HG03196 (cell line): ENCODE data around the gene TMEM256.
"Not testable (repeated sequence)": the region's sequence is repeated elsewhere in the genome, so short reads cannot be mapped to it uniquely, and the experiment has no call there.

Experiments
- ATAC-seq: cut with Tn5 transposase; IDR thresholded peaks from one replicate; pipeline ENCODE4 v1.9.1; 2021; ENCODE audit not compliant: unreplicated experiment

The TMEM256 gene

DNA sequence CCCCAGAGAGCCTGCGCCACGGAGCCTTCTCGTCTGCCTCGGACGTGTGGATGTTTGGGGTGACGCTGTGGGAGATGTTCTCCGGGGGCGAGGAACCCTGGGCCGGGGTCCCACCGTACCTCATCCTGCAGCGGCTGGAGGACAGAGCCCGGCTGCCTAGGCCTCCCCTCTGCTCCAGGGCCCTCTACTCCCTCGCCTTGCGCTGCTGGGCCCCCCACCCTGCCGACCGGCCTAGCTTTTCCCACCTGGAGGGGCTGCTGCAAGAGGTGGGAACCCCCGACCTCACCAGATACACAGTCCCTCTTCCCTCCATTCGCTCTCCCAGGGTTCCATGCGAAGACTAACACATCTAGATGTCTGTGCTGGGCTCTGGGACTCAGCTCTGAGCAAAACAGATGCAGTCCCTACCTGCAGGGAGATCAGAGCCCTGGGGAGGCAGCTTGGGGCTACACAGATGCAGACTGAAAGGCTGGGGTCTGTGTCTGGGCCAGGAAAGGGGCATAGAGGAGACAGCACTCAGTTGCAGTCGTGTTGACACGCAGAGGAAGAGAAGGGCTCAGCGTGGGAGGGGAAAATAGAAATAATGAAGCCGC is 19.3 kb downstream of the TMEM256 start:
- ATAC-seq, result no peak

DNA sequence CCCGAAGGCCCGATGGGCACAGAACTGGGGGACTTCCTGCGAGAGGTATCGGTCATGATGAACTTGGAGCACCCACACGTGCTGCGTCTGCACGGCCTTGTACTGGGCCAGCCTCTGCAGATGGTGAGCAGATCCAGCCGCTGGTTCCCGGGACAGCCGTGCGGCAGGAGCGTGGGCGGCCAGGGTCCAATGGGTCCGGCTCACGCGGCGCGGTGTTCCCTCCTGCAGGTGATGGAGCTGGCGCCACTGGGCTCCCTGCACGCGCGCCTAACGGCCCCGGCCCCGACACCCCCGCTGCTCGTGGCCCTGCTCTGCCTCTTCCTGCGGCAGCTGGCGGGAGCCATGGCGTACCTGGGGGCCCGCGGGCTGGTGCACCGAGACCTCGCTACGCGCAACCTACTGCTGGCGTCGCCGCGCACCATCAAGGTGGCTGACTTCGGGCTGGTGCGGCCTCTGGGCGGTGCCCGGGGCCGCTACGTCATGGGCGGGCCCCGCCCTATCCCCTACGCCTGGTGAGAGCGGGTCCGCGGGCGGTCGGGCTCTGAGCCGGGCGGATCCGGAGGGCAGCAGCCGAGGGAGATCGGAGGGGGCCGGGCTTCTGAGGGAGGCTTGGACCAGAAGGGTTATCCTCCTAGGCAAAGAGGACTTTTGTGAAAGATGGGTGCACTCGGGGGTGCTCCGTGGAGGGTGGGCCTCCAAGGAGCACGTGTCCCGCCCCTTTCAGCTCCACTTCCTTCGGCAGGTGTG is 20.0 kb downstream of the TMEM256 start:
- ATAC-seq, result peak; percentile 54

DNA sequence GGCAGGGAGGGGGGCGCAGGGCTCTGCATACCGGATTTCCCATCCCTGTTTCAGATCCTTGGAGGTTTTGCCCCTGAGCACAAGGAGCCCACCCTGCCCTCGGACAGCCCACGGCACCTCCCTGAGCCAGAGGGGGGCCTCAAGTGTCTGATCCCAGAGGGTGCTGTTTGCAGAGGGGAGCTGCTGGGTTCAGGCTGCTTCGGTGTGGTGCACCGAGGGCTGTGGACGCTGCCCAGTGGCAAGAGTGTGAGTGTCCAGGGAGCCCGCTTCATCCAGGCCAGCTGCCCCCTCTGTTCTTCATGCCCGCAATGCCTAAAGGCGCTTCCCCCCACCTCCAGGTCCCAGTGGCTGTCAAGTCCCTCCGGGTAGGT is 20.5 kb downstream of the TMEM256 start:
- no peak for ATAC-seq

DNA sequence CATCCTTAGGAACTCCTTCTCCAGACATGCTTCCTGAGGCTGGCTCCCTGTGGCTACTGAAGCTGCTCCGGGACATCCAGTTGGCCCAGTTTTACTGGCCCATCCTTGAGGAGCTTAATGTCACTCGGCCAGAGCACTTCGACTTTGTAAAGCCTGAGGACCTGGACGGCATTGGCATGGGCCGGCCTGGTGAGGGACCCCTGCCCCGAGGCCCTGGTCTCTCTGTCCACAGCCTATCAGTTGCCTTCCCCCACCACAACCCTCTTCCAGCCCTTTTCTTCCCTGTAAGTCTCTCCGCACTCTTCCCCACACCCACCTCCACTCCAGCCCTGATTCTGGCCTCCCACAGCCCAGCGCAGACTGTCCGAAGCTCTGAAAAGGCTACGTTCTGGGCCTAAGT is 21.0 kb downstream of the TMEM256 start:
- no peak for ATAC-seq

DNA sequence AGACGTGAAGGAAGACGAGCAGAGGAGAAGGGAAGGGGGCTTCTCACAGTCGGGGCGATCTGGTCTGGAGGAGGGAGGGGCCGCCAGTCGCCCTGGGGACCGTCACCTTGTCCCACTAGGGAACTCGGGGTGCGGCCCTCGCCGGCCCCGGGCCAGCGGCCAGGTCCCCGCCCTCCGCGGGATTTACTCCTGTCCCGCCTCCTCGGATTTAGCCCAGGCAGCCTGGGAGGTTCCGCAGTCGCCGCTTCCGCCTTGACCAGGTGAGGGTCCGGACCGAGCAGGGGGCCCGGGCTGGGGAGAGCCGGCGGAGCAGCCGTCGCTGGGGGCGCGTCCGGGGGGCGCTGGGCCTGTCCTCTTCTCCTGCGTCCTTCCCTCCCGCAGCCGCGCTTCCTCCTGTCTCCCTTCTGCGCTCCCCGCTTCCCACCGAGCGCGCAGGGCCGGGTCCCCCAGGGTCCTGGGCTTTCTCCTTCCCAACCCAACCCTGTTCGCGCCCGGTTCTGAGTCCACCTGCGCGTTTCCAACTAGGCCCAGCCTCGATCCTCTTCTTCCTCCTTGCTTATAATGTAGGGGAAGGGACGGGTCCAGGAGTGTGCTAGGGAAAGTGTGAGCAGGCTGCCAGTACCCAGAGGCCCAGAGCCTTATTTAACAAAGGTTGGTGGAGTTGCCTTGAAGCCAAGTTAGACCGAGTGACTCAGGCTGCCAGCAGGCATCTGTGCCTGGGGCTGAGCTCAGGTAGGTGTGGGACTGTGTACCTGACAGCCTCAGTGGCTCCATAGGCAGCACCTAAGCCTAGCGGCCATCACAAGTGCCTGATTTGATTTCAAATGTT is 22.8 kb downstream of the TMEM256 start, which contains the start of gene TNK1:
Gene TNK1 (plus strand): TSS at position 235 of the 829 bp plus-strand sequence. CDS start 1,838 bp downstream, outside the sequence.
- ATAC-seq, result no peak

DNA sequence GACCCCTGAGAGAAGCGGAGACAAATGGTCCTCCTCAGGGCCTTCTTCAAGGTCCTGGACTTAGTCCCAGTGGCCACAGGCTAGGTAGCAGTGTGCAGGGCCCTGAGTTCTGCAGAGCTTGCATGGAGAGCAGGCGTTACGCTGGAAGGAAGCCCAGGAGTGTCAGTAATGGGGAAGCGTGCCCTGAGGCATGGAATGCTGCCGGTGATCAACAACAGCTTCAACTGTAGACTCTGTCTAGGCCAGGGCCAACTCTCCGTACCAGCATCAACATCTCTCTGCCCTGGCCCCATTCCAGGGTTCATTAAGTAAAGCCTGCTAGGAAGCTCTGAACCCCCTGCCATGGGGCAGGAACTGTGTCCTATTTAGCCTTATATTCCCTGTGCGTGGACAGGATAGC is 23.6 kb downstream of the TMEM256 start:
- ATAC-seq, result no peak

DNA sequence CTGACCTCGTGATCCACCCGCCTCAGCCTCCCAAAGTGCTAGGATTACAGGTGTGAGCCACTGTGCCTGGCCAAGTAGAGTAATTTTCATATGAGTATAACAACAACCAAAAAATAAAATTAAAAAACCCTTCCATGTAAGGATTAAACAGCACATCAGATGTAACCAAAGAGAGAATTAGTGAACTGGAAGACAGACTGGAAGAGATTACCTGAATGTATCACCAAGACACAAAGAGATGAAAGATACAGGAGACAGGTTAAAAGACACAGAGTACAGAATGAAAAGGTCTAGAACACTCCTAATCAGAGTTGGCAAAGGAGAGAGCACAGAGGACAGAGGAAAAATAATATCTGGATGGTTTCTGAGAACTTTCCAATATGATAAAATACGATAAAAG is 24.8 kb downstream of the TMEM256 start:
- no peak for ATAC-seq

DNA sequence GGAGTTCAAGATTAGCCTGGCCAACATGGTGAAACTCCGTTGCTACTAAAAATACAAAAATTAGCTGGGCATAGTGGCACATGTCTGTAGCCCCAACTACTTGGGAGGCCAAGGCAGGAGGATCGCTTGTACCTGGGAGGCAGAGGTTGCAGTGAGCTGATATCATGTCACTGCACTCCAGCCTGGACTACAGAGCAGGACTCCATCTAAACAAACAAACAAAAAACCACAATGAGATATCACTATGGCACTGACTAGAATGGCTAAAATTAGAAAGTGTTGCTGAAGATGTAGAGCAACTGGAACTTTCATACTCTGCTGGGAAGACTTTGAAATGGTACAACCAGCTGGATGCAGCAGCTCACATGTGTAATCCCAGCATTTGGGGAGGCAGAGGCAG is 29.5 kb downstream of the TMEM256 start:
- ATAC-seq, result no peak

DNA sequence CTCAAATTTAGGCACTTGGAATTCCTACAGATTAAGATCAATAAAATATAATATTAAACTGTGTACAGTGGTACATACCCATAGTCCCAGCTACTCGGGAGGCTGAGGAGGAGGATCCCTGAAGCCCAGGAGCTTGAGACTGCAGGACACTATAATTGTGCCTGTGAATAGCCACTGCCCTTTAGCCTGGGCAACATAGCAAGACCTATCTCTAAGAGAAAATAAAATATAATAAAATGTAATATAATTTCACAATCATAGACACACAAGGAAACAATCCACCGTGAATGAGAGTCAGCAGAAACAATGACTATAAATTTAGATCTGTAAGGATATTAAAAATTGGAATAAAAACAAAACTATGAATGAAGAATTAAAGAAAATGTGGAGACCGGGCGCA is 33.0 kb downstream of the TMEM256 start:
- ATAC-seq, result no peak

DNA sequence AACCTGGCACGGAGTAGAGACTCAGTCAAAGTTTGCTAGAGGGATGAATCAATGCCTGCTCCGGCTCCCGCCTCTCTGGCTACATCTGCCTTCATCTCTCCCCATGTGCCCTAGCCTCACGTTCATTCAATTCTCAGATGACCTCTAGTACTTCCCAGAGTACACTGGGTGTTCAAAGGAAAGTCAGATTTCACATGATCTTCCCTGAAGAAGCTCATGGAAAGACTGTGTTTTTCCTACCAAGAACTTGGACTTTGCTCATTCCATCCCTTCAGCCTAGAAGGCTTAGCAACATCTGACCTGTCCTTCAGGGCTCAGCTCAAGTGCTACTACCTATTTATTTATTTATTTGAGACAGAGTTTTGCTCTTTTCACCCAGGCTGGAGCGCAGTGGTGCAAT is 34.1 kb downstream of the TMEM256 start:
- ATAC-seq, result no peak

DNA sequence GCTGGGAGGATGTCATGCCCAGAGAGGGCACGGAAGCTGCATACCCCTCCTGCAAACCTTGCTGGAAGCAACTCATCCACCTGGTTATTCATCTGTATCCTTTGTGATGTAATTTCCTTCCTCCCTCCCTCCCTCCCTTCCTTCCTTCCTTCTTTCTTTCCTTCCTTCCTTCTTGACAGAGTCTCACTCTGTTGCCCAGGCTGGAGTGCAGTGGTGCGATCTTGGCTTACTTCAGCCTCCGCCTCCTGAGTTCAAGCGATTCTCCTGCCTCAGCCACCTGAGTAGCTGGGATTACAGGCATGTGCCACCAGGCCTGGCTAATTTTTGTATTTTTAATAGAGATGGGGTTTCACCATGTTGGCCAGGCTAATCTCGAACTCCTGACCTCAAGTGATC is 35.3 kb downstream of the TMEM256 start:
- ATAC-seq, result not testable (repeated sequence)

DNA sequence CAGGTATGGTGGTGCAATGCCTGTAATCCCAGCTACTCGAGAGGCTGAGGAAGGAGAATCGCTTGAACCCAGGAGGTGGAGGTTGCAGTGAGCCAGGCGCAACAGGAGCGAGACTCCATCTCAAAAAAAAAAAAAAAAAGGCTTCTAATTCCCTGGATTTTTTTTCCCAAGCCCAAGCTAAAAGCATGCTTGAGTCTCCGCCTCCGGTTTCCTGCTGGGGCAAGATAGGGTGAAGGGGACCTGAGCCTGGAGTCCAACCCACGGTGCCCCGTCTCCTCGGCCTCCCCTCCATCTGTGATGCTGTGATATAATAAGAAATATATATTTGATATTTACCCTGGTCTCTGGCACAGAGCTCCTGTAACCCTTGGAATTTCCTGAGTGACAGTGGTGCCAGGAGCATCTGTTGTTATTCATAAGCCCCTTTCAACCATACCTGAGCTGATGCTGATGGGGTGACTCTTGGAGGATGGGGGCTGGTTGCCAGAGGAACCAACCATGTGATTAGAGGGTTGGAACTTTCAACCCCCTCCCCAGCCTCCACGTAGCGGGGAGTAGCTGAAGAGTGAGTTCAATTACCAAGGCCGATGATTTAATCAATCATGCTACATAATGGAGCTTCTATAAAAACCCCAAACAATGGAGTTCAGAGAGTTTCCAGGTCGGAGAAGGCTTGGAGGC is 35.8 kb downstream of the TMEM256 start:
- ATAC-seq, result no peak

DNA sequence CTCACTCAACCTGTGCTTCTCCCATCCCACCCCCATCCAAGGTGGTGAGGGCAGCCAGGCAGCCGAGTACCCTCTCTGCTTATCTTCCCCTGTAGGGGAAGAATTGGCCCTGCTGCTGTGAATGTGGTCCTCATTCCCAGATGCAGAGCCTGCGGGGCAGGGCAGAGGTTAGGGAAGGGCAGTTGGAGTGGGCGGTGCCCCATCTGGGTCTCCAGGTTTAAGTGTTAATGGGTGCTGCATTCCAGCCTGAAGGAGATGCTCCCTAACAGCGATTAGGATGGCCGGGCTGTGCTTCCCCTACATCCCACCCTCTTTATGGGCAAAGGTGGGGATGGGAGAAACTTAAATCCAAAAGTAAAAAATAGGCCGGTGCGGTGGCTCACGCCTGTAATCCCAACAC is 36.8 kb downstream of the TMEM256 start:
- ATAC-seq, result no peak

DNA sequence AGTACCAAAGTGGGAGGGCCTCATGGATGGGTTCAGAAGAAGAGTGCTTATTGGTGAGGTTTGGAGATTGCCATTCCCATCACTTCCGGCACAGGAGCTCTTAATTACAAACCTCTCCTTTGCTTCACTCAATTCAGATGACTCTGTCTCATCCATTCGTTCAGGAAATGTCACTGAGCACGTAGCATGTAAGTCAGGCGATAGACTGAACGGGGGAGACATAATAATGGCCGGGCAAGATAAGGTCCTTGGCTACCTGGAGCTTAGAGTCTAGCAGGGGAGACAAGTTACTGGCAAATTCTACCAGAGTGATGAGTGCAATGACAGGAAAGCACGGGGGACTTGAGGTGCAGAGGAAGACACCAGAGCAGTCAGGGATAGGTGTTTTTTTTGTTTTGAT is 37.9 kb downstream of the TMEM256 start:
- ATAC-seq, result not testable (repeated sequence)

DNA sequence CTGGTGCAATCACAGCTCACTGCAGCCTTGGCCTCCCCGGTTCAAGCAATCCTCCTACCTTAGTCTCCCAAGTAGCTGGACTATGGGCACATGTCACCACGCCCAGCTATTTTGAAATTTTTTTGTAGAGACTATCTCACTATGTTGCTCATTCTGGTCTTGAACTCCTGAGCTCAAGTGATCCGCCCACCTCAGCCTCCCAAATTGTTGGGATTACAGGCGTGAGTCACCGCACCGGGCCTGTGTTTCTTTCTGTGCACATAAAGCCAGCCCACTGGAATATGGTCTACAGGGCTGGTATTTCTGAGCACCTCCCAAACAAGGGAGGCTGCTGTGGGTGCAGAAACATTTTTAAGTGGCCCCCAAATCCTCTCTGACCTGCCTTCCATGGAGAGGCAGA is 40.6 kb downstream of the TMEM256 start:
- no peak for ATAC-seq

DNA sequence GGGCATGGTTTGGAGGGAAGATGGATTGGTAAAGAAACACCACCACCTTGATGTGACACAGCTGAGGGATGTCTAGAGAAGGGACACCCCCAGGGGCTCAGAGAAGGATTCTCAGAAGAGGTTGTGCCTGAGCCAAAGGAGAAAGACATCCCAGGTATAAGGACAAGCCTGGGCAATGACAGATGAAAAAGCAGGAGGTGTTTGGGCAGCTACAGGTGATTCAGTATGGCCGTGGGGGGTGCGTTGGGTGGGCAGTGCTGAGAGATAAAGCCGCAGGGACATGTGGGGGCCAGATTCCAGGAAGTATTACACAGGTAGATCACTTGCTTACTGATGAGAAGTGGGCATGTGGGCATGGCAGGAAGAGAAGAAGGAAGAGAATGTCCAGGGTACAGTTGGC is 42.0 kb downstream of the TMEM256 start:
- ATAC-seq, result no peak

DNA sequence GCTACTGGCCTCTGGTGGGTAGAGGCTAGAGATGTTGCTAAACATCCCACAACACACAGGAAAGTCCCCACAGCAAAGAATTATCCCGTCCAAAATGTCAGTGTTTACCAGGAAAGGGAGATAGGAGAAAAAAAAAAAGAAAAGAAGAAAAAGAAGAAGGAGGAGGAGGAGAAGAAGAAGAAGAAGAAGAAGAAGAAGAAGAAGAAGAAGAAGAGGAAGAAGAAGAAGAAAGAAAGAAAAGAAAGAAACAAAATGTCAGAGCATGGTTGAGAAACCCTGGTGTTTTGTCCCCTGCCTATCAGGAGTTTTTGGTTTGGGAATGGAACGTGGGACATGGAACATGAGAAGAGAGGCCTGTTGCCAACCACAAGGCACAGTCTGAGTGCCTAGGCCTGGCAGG is 46.5 kb downstream of the TMEM256 start:
- no peak for ATAC-seq

DNA sequence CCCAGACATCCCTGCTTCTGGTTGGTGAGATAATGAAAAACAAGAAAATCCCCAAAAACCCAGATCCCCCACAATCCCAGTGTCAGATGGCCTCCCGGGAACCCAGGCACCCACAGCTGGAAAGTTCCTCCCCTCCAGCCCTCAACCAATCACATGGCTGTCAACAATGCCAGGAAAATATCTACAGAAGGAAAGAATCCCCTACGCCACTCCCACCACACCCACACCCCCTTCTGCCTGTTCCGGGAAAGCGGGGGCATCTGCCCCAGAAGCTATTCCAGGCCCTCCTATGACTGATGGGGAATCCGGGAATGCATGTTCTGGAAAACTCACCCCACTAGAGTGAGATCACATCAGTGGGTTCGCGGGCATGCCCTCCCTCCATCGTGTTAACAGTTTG is 47.1 kb downstream of the TMEM256 start:
- ATAC-seq, result no peak

DNA sequence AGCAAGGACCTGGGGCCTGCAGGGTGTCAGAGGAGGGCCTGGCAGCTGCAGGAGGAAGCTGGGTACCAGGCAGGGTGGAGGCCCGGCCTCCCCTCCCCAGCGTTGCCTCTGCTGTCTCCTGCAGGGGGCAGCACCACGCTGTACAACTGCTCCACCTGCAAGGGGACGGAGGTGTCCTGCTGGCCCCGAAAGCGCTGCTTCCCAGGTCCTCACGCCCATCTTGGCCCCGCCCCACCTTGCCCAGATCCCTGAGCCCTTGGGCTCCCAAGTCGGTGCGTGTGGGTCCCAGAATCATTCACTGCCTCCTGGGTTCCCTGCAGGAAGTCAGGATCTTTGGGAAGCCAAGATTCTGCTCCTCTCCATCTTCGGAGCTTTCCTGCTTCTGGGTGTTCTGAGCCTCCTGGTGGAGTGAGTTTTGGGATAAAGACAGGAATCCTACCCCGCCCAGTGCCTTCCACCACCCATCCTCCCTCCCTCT is 47.8 kb downstream of the TMEM256 start:
- ATAC-seq, result no peak

DNA sequence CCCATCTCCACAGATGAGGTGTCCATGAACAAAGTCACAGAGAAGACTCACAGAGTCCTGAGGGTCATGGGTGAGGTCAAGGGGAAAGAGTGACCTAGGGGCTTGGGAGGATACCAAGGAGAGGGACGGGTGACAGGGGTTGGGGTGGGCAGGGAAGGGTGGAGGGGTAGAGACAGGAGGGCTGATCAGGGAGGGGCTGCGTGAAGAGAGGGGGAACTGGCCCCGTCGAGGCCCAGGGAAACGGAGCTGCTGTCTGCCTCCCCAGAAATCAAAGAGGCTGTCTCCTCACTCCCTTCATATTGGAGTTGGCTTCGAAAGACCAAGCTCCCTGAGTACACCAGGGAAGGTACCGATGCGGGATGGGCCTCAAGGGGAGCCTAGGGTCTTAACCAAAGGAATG is 48.3 kb downstream of the TMEM256 start:
- no peak for ATAC-seq

DNA sequence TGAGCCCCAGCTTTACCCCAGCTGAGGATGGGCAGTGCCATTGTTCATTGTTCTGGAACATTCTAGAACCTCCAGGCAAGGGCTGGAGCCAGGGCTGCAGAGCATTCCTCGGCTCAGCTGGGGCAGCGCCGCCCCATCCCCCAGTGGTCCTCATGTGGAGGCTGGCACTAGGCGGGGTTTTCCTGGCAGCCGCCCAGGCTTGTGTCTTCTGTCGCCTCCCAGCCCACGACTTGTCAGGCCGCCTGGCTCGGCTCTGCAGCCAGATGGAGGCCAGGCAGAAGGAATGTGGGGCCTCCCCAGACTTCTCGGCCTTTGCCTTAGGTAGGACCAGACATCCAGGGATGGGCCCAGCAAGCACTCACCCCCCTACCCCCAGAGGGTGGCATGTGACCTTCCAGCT is 48.8 kb downstream of the TMEM256 start, which contains the start of gene TMEM95:
Gene TMEM95 (plus strand): TSS at position 104 of the 400 bp plus-strand sequence. CDS start 49 bp downstream, at position 153.
- no peak for ATAC-seq
